Progenitor cell of endocrine pancreas (in vitro differentiated cells): ENCODE results near the gene STEAP3. TPM values are rescaled to one million over a fixed set of nuclear protein-coding genes. Genes with fewer than 3 reads are reported as not detected.

Experiments
- DNase-seq: peaks from one replicate; pipeline ENCODE4 v3.0.0; 2021; ENCODE audit warnings: low spot score; ENCODE audit not compliant: unreplicated experiment
- H3K27ac Mint-ChIP-seq: 2 replicates; pipeline ENCODE4 v1.8.0; 2021; ENCODE audit warnings: mild to moderate bottlenecking, moderate library complexity, mixed read lengths
- H3K27me3 Mint-ChIP-seq: 2 replicates; pipeline ENCODE4 v1.8.0; 2021; ENCODE audit warnings: mixed read lengths
- H3K36me3 Mint-ChIP-seq: 2 replicates; pipeline ENCODE4 v1.8.0; 2022; ENCODE audit warnings: mixed read lengths; ENCODE audit not compliant: insufficient read depth
- H3K4me1 Mint-ChIP-seq: 2 replicates; pipeline ENCODE4 v1.8.0; 2021; ENCODE audit warnings: low read depth, mixed read lengths
- H3K4me3 Mint-ChIP-seq: 2 replicates; pipeline ENCODE4 v1.8.0; 2021; ENCODE audit warnings: low read depth, mild to moderate bottlenecking, moderate library complexity, mixed read lengths
- H3K9me3 Mint-ChIP-seq: 2 replicates; pipeline ENCODE4 v1.8.0; 2021; ENCODE audit warnings: low read depth, mixed read lengths
- CTCF ChIP-seq: fragments of 200-600 bp; sonication (generic); IDR thresholded peaks from one replicate; pipeline ENCODE4 v1.5.0; 2021; ENCODE audit warnings: antibody characterized with exemption, mild to moderate bottlenecking; ENCODE audit not compliant: unreplicated experiment
- total RNA-seq: library from RNA; stranded (reverse); gene quantifications from 2 replicates; pipeline ENCODE4 v1.2.1, GENCODE V29; 2021

The STEAP3 gene
- total RNA-seq, 1 donor from 2014 or later: 3.9 TPM

GRCh38 chr2:119249855-119250717, 26.5 kb downstream of the STEAP3 start:
- no peak for TF ChIP-seq CTCF
- Mint-ChIP-seq H3K4me1 (peaks cover 2% of the 10 kb centered on the region), H3K27me3 (no peaks in the 10 kb centered on the region), H3K27ac (no peak overlapping the region), H3K9me3 (no peaks in the 10 kb centered on the region), H3K36me3 (peaks cover 2% of the 10 kb centered on the region), H3K4me3 (no peak overlapping the region)
- no peak for DNase-seq

- Mint-ChIP-seq H3K4me3 (no peak overlapping the region), H3K27ac (no peak overlapping the region), H3K27me3 (no peaks in the 10 kb centered on the region), H3K36me3 (peaks cover 2% of the 10 kb centered on the region), H3K9me3 (no peaks in the 10 kb centered on the region), H3K4me1 (peaks cover 4% of the 10 kb centered on the region)
- no peak for TF ChIP-seq CTCF
- DNase-seq: no peak
Observed at GRCh38 chr2:119250718-119251290, 27.2 kb downstream of the STEAP3 start.

GRCh38 chr2:119251652-119252051, 28.0 kb downstream of the STEAP3 start:
- Mint-ChIP-seq H3K4me3 (no peak overlapping the region), H3K27me3 (no peaks in the 10 kb centered on the region), H3K9me3 (no peaks in the 10 kb centered on the region), H3K4me1 (peaks cover 9% of the 10 kb centered on the region), H3K36me3 (peaks cover 2% of the 10 kb centered on the region), H3K27ac (no peak overlapping the region)
- TF ChIP-seq CTCF: no peak
- no peak for DNase-seq

GRCh38 chr2:119252186-119253113, 28.8 kb downstream of the STEAP3 start:
- Mint-ChIP-seq H3K27me3 (no peaks in the 10 kb centered on the region), H3K4me1 (peaks cover 9% of the 10 kb centered on the region), H3K36me3 (peaks cover 2% of the 10 kb centered on the region), H3K4me3 (no peak overlapping the region), H3K27ac (no peak overlapping the region), H3K9me3 (no peaks in the 10 kb centered on the region)
- TF ChIP-seq CTCF: no peak
- DNase-seq: no peak
